HG03432 (cell line): ENCODE measurements around the gene BCL2.

Source experiments
- ATAC-seq: cut with Tn5 transposase; IDR thresholded peaks from one replicate; pipeline ENCODE4 v1.9.1; 2021; ENCODE audit warnings: mild to moderate bottlenecking, moderate library complexity; ENCODE audit not compliant: unreplicated experiment

The BCL2 gene

GRCh38 chr18:63186520-63187222 lies 132.9 kb downstream of the BCL2 start:
- ATAC-seq = no peak

- peak; percentile 25 for ATAC-seq
Observed at GRCh38 chr18:63185984-63186383, 133.6 kb downstream of the BCL2 start.

GRCh38 chr18:63183952-63184770 lies 135.4 kb downstream of the BCL2 start:
- ATAC-seq = no peak

- no peak for ATAC-seq
Observed at GRCh38 chr18:63183378-63183777, 136.2 kb downstream of the BCL2 start.

- peak; percentile 20 for ATAC-seq
Observed at GRCh38 chr18:63182861-63183260, 136.7 kb downstream of the BCL2 start.

- ATAC-seq = peak; percentile 22
Observed at GRCh38 chr18:63182310-63182772, 137.2 kb downstream of the BCL2 start.

- ATAC-seq = no peak
Observed at GRCh38 chr18:63181706-63182309, 137.8 kb downstream of the BCL2 start.

- peak; percentile 65 for ATAC-seq
Observed at GRCh38 chr18:63180971-63181376, 138.6 kb downstream of the BCL2 start.

- no peak for ATAC-seq
Observed at GRCh38 chr18:63180321-63180720, 139.2 kb downstream of the BCL2 start.

GRCh38 chr18:63179422-63179821 lies 140.1 kb downstream of the BCL2 start:
- ATAC-seq = no peak

GRCh38 chr18:63178971-63179370 lies 140.6 kb downstream of the BCL2 start:
- ATAC-seq = no peak

- no peak for ATAC-seq
Observed at GRCh38 chr18:63177919-63178821, 141.4 kb downstream of the BCL2 start.

GRCh38 chr18:63177259-63177658 lies 142.3 kb downstream of the BCL2 start:
- no peak for ATAC-seq

- peak; percentile 57 for ATAC-seq
Observed at GRCh38 chr18:63175264-63175663, 144.3 kb downstream of the BCL2 start.

- ATAC-seq = no peak
Observed at GRCh38 chr18:63173983-63174382, 145.6 kb downstream of the BCL2 start.

GRCh38 chr18:63169853-63170252 lies 149.7 kb downstream of the BCL2 start:
- ATAC-seq = no peak

GRCh38 chr18:63168287-63168686 lies 151.3 kb downstream of the BCL2 start:
- no peak for ATAC-seq

- ATAC-seq = no peak
Observed at GRCh38 chr18:63166142-63166541, 153.4 kb downstream of the BCL2 start.

- no peak for ATAC-seq
Observed at GRCh38 chr18:63164396-63164795, 155.2 kb downstream of the BCL2 start.

GRCh38 chr18:63162271-63163014 lies 157.1 kb downstream of the BCL2 start:
- peak; percentile 27 for ATAC-seq
